HG03095 (cell line): ENCODE data around the gene TAS2R1.

Experiments
- ATAC-seq: cut with Tn5 transposase; IDR thresholded peaks from one replicate; pipeline ENCODE4 v1.9.1; 2021; ENCODE audit warnings: moderate library complexity; ENCODE audit not compliant: unreplicated experiment

The TAS2R1 gene

GRCh38 chr5:9630251-9630650 lies at the start of gene TAS2R1:
Gene TAS2R1 (minus strand): TSS chr5:9630351. CDS start chr5:9630032, 319 bp downstream.
- ATAC-seq: no peak

GRCh38 chr5:9670371-9670770 lies 40.2 kb upstream of the TAS2R1 start:
- no peak for ATAC-seq

DNA sequence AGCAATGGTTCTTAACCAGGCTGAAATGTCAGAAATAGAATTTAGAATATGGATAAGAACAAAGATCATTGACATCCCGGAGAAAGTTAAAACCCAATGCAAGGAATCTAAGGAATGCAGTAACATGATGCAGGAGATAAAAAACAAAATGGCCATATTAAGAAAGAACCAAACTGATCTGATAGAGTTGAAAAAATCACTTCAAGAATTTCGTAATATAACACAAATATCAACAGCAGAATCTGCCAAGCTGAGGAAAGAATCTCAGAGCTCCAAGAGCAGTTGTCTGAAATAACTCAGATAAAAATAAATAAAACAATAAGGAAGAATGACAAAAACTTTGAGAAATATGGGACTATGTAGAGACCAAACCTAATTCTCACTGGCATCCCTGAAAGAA lies 37.8 kb upstream of the TAS2R1 start:
- no peak for ATAC-seq

GRCh38 chr5:9663891-9664290 lies 33.7 kb upstream of the TAS2R1 start:
- ATAC-seq: no peak

DNA sequence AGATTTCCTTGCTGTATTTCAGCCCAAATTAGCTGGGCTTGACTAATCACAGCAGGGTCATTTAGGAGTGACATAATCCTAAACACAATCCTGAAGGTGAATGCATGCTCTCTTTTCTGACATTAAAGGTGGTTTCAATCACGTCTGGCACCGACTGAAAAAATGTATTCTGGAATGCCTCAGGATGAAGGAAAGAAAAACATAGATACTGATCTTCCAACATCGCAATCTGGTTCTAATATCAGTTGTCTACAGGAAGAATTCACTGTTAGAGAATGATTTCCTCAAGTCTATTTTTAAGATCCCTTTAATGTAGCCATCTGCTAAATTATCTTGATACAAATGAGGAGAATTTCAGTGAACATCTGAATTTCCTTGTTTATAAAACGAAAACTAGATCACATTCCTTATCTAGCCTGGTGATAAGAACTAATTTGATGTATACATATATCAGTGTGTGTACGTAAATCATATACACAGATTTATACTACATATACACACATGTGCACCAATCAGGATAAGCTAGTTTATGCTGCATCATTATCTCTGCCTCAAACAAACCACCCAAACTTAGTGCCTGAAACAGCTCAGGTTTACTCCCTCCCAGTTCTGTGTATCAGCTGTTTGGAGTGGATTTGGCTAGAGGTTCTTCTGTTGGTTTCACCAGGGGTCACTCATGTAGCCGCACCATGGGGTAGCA lies 31.3 kb upstream of the TAS2R1 start:
- no peak for ATAC-seq

GRCh38 chr5:9658706-9659105 lies 28.6 kb upstream of the TAS2R1 start:
- no peak for ATAC-seq

DNA sequence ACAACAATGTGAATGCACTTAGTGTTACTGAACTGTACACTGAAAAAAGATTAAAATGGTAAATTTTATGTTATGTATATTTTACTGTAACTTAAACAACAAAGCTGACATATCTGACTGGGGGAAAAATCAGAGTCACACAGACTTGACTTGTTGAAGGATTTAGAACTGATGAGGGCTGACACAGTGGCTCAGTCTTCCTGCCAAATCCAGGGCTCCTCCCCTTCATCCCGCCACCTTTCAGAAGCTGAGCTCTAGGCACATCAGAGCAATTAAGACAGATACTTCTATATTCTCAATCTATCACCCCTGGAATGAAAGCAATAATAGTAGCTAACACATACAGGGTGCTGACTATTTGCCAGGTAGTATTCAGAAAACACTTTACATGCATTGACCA lies 27.7 kb upstream of the TAS2R1 start:
- no peak for ATAC-seq

GRCh38 chr5:9655641-9656040 lies 25.5 kb upstream of the TAS2R1 start:
- no peak for ATAC-seq

GRCh38 chr5:9654886-9655285 lies 24.7 kb upstream of the TAS2R1 start:
- ATAC-seq: no peak

GRCh38 chr5:9653811-9654210 lies 23.7 kb upstream of the TAS2R1 start:
- peak; percentile 94 for ATAC-seq

DNA sequence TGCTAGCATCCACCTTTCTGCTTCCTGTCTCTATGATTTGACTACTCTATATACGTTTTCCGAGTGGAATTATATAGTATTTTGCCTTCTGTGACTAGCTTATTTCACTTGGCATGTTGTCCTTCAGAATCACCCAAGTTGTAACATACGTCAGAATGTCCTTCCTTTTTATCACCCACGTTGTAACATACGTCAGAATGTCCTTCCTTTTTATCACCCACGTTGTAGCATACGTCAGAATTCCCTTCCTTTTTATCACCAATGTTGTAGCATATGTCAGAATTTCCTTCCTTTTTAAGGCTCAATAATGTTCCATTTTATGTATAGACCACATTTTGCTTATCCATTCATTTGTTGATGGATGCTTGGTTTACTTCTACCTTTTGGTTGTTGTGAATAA lies 22.9 kb upstream of the TAS2R1 start:
- no peak for ATAC-seq

- no peak for ATAC-seq
These were observed 22.1 kb upstream of the TAS2R1 start for GRCh38 chr5:9652295-9652694.

- ATAC-seq: no peak
These were observed 16.7 kb upstream of the TAS2R1 start for GRCh38 chr5:9646843-9647242.

- ATAC-seq: no peak
These were observed 14.5 kb upstream of the TAS2R1 start for GRCh38 chr5:9644630-9645029.

- ATAC-seq: no peak
These were observed 12.5 kb upstream of the TAS2R1 start for GRCh38 chr5:9642621-9643020.

DNA sequence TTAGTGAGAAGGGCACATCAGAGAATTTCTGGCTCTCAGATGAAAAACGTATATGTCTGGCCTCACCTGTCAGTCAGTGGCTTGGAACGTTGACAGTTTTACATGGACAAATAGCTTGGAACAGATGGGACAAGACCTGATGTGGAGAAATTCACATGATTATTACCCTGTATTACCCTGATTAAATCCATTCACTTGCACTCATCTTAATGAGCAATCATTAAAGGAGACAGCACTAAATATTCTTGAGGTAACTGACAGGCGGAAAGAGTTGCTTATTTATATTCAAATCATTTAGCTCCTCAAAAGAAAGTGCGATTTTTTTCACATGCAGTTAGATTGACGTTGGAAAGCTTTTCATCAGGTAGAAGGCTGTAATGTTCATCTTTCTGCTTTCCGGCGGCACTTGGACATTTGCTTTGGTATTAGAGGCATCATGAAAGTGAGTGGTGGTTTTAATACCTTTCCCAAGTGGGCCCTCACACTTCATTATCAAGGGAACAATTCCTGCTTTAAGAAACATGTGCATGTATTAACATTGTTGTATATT lies 11.7 kb upstream of the TAS2R1 start:
- no peak for ATAC-seq

DNA sequence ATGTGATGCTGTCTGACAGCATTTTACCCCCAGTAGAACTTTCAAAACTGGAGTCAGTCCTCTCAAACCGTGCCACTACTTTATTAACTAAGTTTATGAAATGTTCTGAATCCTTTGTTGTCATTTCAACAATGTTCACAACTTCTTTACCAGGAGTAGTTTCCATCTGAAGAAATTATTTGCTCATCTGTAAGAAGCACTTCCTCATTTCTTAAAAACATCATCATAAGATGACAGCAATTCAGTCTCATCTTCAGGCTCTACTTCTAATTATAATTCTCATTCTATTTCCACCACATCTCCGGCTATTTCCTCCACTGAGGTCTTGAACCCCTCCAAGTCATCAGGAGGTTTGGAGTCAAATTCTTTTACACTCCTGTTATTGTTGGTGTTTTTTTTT lies 2.3 kb upstream of the TAS2R1 start:
- ATAC-seq: no peak

DNA sequence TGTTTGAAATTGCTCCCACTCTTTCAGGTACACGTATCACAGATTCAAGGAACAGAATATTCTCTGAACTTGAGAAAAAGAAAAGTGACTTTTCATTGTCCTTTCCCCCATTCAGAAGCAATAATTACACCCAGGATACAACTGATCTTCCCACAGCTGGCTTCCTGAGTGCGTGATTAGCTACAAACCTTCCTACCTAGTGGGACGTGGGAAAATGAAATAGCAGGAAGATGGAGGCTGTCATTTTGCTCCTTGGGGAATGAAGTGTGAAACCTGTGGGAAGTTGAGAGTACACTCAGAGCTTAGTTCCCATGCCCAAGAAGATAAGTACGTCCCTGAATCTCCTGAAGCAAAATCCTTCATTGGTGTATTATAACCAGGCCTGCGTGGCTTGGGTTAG lies 2.6 kb downstream of the TAS2R1 start:
- no peak for ATAC-seq

GRCh38 chr5:9626955-9627354 lies 3.2 kb downstream of the TAS2R1 start:
- ATAC-seq: no peak

GRCh38 chr5:9625731-9626130 lies 4.4 kb downstream of the TAS2R1 start:
- ATAC-seq: no peak

DNA sequence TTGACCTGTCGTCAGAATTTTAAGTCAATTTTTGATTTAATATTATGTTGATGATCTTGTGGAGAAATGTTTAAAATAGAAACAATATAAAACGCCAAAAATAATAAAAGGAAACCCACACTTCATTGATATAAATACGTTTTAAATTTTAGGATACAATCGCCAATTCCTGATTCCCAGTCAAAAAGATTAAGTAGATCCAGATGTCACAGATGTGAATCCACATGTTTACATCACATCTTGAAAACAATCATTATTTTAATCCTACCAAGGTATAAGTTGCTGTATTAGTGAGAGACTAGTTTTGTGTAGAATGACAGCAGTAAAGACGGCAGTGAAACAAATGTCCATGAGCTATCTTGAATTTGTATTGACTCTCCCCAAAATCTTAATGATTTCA lies 4.9 kb downstream of the TAS2R1 start:
- no peak for ATAC-seq

- ATAC-seq: no peak
These were observed 5.8 kb downstream of the TAS2R1 start for GRCh38 chr5:9624196-9624947.
